Esophagus squamous epithelium (tissue), 5 donors: ENCODE data around the gene LDLRAD4. TPM values are rescaled to one million over a fixed set of nuclear protein-coding genes. Genes with fewer than 3 reads are reported as not detected.

ENCODE experiments used
- DNase-seq: peaks from one replicate; lab custom pipeline; 2025; lab: John Stamatoyannopoulos, UW
- H3K27ac ChIP-seq, 4 donors: fragments of 200-600 bp; sonication (generic); one replicate each; pipeline ENCODE4 v1.5.1; 2016 to 2019; ENCODE audit warnings: mild to moderate bottlenecking in 1 of 4
- H3K27me3 ChIP-seq, 4 donors: fragments of 200-600 bp; sonication (generic); 1 replicate in 3 of 4; 2 replicates in 1 of 4; pipeline versions ENCODE4 v1.5.1 to v1.6.0; 2017 to 2021; ENCODE audit warnings: antibody characterized with exemption in 1 of 4
- H3K36me3 ChIP-seq, 3 donors: fragments of 200-600 bp; sonication (generic); one replicate each; pipeline ENCODE4 v1.5.1; 2016 to 2019
- H3K4me1 ChIP-seq, 3 donors: fragments of 200-600 bp; sonication (generic); one replicate each; pipeline ENCODE4 v1.5.1; 2017 to 2019
- H3K4me3 ChIP-seq, 4 donors: fragments of 200-600 bp; sonication (generic); 1 replicate in 3 of 4; 2 replicates in 1 of 4; pipeline ENCODE4 v1.5.1; 2016 to 2019; ENCODE audit warnings: mild to moderate bottlenecking in 2 of 4, moderate library complexity in 1 of 4
- H3K9me3 ChIP-seq, 3 donors: fragments of 200-600 bp; sonication (generic); one replicate each; pipeline ENCODE4 v1.5.1; 2016 to 2019
- POLR2A ChIP-seq, 4 donors: fragments of 450-650 bp; IDR thresholded peaks; one replicate each; pipeline ENCODE4 v1.6.1; 2017; ENCODE audit warnings: antibody characterized with exemption in 4 of 4, mild to moderate bottlenecking in 4 of 4, moderate library complexity in 3 of 4
- WGBS, 2 donors: methylation state at CpG; one replicate each; pipeline ENCODE4 v1.1.5; 2018; 5-methylcytosine and 5-hydroxymethylcytosine counted together
- intact Hi-C: fragments of 100-400 bp; cut with DNase I; formaldehyde crosslinking; loops from one replicate; pipeline ENCODE4 v1.15.0; 2022
- total RNA-seq, 4 donors: library from RNA; depleted of rRNA; stranded (reverse); fragments of >200 nt; gene quantifications; one replicate each; pipeline ENCODE4 v1.1.0, GENCODE V29; 2016
- TF ChIP-seq, protein P1 (sequence below), 6 experiments: fragments of 450-650 bp in 4 of 6; fragments of 200-600 bp in 2 of 6; sonication (generic) in 2 of 6; IDR thresholded peaks; one replicate each; pipeline ENCODE4 v1.5.1; 2016 to 2019; ENCODE audit warnings: antibody characterized with exemption in 6 of 6, mild to moderate bottlenecking in 4 of 6, moderate library complexity in 4 of 6
- donor health status: DM: yes; HTN: yes; CAD: no.

Gene LDLRAD4
- total RNA-seq, 4 donors from 2014 or later: 0.91 to 17.9 (median 6.8) TPM

DNA sequence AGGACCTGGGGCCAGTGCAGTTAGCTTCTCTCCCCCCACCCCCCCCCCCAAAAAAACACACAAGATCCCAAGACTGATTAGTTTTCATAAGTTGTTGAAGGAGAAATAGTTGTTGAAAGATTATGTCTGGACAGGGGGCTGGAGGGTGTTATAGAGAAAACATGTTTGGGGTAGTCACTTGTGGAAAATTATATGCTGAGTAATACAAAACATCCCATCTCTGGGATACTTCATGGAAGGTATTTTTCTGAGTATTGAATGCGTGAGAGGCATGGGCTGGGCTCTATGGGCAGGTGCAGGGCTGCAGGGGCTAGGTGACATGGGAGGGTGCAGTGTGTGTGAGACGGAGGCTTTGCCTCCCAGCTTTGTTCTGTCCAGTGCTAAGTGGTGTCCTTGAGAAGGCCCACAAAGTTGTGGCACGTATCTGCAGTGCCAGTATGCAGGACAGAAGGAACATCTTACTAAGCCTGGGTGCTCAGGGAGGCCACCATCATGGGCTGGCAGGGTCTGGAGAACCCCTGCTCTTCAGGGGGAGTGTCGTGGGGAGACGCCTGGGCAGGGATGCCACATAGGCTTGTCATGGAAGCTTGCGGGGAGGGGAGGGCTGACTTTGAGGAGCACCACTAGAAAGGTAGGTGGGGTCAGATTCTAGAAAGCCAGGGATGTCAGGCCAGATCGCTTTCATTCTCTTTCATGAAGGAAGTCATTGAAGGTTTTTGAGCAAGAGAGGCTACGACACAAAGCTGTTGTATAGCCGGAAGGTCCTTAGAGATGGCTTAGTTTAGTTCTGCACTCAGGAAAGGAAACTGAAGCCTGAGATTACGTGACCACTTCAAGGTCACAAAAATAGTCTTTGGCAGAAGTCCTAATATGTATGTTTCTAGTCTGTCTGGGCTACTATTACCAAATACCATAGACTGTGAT is 232.0 kb downstream of the LDLRAD4 start:
- Histone ChIP-seq H3K4me3 (no peak overlapping the region), H3K27ac (no peak overlapping the region), H3K27me3 (no peaks in the 10 kb centered on the region), H3K4me1 (peaks cover 14 to 43% (median 24%) of the 10 kb centered on the region in 3 donors), H3K9me3 (no peaks in the 10 kb centered on the region), H3K36me3 (no peaks in the 10 kb centered on the region)
- TF ChIP-seq POLR2A (IDR thresholded peaks at IDR 0.05): no peak
- TF ChIP-seq, protein P1, sequence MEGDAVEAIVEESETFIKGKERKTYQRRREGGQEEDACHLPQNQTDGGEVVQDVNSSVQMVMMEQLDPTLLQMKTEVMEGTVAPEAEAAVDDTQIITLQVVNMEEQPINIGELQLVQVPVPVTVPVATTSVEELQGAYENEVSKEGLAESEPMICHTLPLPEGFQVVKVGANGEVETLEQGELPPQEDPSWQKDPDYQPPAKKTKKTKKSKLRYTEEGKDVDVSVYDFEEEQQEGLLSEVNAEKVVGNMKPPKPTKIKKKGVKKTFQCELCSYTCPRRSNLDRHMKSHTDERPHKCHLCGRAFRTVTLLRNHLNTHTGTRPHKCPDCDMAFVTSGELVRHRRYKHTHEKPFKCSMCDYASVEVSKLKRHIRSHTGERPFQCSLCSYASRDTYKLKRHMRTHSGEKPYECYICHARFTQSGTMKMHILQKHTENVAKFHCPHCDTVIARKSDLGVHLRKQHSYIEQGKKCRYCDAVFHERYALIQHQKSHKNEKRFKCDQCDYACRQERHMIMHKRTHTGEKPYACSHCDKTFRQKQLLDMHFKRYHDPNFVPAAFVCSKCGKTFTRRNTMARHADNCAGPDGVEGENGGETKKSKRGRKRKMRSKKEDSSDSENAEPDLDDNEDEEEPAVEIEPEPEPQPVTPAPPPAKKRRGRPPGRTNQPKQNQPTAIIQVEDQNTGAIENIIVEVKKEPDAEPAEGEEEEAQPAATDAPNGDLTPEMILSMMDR (IDR thresholded peaks at IDR 0.05): no peak
- intact Hi-C loops: no loop called here
- WGBS, 2 donors: 72 to 80% methylated on average over 7 to 10 of the region's 10 CpGs
- no peak for DNase-seq

DNA sequence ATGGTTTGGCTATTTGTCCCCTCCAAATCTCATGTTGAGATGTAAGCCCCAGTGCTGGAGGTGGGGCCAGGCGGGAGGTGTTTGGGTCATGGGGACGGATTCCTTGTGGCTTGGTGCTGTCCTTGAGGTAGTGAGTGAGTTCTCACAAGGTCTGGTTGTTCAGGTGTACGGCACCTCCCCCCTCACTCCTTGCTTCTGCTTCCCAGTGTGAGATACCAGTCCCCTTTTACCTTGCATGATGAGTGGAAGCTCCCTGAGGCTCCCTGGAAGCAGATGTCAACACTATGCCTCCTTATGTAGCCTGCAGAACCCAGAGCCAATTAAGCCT is 232.6 kb downstream of the LDLRAD4 start:
- intact Hi-C loops: no loop called here
- 87 to 91% methylated on average over 3 of the region's 3 CpGs for WGBS, 2 donors
- TF ChIP-seq, protein P1 (IDR thresholded peaks at IDR 0.05): no peak
- TF ChIP-seq POLR2A (IDR thresholded peaks at IDR 0.05): no peak
- Histone ChIP-seq H3K27ac (no peak overlapping the region), H3K27me3 (no peaks in the 10 kb centered on the region), H3K36me3 (no peaks in the 10 kb centered on the region), H3K4me1 (peaks cover 13 to 42% (median 22%) of the 10 kb centered on the region in 3 donors), H3K9me3 (no peaks in the 10 kb centered on the region), H3K4me3 (no peak overlapping the region)
- no peak for DNase-seq

DNA sequence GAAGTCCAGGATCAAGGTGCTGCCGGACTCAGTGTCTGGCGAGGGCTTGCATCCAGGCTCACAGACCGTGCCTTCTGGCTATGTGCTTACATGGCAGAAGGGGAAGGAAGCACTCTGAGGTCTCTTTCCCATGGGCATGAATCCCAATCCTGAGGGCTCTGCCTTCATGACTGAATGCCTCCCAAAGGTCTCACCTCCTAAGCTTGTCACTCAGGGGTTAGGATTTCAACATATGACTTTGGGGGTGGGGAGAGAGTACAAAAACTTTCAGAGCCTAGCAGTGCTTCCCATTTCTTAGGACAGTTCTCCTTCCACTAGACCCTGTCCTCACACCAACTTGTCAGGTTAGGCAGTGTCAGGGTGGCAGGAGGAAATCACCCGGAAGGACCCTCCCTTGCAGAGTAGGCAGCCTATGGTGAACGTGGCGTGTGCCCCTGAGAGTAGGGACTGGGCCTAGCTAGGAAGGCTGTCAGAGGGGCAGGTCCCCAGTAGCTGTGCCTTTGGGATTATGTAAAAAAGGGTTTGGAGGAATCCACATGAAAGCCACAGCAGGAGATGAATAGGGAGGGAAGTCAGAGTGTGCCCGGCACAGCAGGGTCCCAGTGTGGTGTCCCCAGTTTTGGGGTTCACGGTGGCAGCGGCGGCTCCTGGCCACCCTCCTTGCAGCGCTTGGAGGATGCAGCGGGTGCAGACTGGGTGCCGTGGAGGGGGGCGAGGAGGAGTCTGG is 233.3 kb downstream of the LDLRAD4 start:
- 64 to 69% methylated on average over 14 of the region's 14 CpGs for WGBS, 2 donors
- Histone ChIP-seq H3K9me3 (no peaks in the 10 kb centered on the region), H3K4me1 (peaks cover 7 to 38% (median 19%) of the 10 kb centered on the region in 3 donors), H3K27ac (no peak overlapping the region), H3K36me3 (no peaks in the 10 kb centered on the region), H3K27me3 (no peaks in the 10 kb centered on the region), H3K4me3 (no peak overlapping the region)
- intact Hi-C loops: no loop called here
- TF ChIP-seq POLR2A (IDR thresholded peaks at IDR 0.05): no peak
- TF ChIP-seq, protein P1 (IDR thresholded peaks at IDR 0.05): no peak
- DNase-seq: no peak

DNA sequence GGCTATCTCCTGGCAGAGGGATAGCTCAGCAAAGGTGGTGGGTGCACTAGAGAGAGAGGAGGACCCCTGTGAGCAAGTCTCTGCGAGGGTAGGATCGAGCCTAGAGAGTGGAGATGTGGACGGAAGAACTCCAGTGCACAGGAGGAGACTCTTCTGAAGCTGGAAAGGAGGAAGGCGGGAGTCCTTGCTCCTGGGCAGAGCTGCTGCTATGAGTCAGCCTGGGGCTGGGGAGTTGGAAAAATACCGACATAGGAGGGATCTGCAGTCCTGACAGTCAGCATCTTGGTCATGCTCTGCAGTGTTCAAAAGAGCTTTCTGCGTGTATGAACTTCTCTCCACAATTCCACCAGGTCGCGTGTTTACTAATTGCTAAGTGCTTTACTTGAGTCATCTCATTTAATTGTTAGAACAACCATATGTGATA is 233.8 kb downstream of the LDLRAD4 start:
- intact Hi-C loops: no loop called here
- no peak for TF ChIP-seq POLR2A (IDR thresholded peaks at IDR 0.05)
- TF ChIP-seq, protein P1 (IDR thresholded peaks at IDR 0.05): no peak
- Histone ChIP-seq H3K4me3 (no peak overlapping the region), H3K4me1 (peaks cover 7 to 32% (median 15%) of the 10 kb centered on the region in 3 donors), H3K36me3 (no peaks in the 10 kb centered on the region), H3K9me3 (no peaks in the 10 kb centered on the region), H3K27me3 (no peaks in the 10 kb centered on the region), H3K27ac (no peak overlapping the region)
- no peak for DNase-seq
- WGBS, 2 donors: 36 to 38% methylated on average over 6 to 8 of the region's 8 CpGs
